Neural crest cell (in vitro differentiated cells): Measurements from ENCODE around the gene LGR6. TPM values are rescaled to one million over a fixed set of nuclear protein-coding genes. Genes with fewer than 3 reads are reported as not detected.

ENCODE experiments used
- DNase-seq: peaks from one replicate; pipeline ENCODE4 v3.0.0; 2021; ENCODE audit warnings: low read depth, mixed read lengths, low spot score
- H3K27ac Mint-ChIP-seq: one replicate; pipeline ENCODE4 v1.8.0; 2021; ENCODE audit warnings: mild to moderate bottlenecking, mixed read lengths; ENCODE audit not compliant: unreplicated experiment
- H3K27me3 Mint-ChIP-seq: 2 replicates; pipeline ENCODE4 v1.8.0; 2021; ENCODE audit warnings: low read depth, mild to moderate bottlenecking, mixed read lengths
- H3K36me3 Mint-ChIP-seq: 2 replicates; pipeline ENCODE4 v1.8.0; 2021; ENCODE audit warnings: low read depth, mild to moderate bottlenecking, mixed read lengths
- H3K4me1 Mint-ChIP-seq: 2 replicates; pipeline ENCODE4 v1.8.0; 2021; ENCODE audit warnings: mixed read lengths
- H3K4me3 Mint-ChIP-seq: one replicate; pipeline ENCODE4 v1.8.0; 2021; ENCODE audit warnings: mild to moderate bottlenecking, mixed read lengths
- H3K9me3 Mint-ChIP-seq: 2 replicates; pipeline ENCODE4 v1.8.0; 2021; ENCODE audit warnings: mixed read lengths
- total RNA-seq: library from RNA; stranded (reverse); gene quantifications from 2 replicates; pipeline ENCODE4 v1.2.1, GENCODE V29; 2021
- TF ChIP-seq, protein P1 (sequence below): fragments of 200-600 bp; sonication (generic); conservative IDR thresholded peaks from 2 replicates; pipeline ENCODE4 v1.5.0; 2021; ENCODE audit warnings: antibody characterized with exemption, mild to moderate bottlenecking

LGR6 gene
- total RNA-seq, 1 donor from 2014 or later = 0.16 TPM

DNA sequence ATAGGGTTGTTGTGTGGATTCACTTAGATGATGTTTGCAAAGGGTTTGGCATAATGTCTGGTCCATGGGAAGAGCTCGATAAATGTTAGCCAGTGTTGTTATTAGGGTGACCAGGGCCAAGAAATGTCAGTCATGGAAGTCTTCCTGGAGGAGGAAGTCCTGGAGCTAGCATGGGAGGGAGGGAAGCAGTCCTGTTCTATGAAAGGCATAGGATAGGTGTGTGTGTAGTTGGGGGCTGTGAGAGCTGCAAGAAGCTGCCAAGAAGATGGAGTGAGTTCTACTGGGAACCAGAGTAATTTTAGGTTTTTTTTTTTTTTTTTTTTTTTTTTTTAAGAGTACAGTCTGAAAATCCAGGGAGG, 4.7 kb downstream of the LGR6 start:
- Mint-ChIP-seq H3K36me3 (no peaks in the 10 kb centered on the region), H3K27ac (peak overlapping the region; percentile 53), H3K9me3 (no peaks in the 10 kb centered on the region), H3K27me3 (peaks cover 47% of the 10 kb centered on the region), H3K4me3 (no peak overlapping the region), H3K4me1 (peaks cover 12% of the 10 kb centered on the region)
- TF ChIP-seq, protein P1, sequence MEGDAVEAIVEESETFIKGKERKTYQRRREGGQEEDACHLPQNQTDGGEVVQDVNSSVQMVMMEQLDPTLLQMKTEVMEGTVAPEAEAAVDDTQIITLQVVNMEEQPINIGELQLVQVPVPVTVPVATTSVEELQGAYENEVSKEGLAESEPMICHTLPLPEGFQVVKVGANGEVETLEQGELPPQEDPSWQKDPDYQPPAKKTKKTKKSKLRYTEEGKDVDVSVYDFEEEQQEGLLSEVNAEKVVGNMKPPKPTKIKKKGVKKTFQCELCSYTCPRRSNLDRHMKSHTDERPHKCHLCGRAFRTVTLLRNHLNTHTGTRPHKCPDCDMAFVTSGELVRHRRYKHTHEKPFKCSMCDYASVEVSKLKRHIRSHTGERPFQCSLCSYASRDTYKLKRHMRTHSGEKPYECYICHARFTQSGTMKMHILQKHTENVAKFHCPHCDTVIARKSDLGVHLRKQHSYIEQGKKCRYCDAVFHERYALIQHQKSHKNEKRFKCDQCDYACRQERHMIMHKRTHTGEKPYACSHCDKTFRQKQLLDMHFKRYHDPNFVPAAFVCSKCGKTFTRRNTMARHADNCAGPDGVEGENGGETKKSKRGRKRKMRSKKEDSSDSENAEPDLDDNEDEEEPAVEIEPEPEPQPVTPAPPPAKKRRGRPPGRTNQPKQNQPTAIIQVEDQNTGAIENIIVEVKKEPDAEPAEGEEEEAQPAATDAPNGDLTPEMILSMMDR = no peak
- DNase-seq = no peak

DNA sequence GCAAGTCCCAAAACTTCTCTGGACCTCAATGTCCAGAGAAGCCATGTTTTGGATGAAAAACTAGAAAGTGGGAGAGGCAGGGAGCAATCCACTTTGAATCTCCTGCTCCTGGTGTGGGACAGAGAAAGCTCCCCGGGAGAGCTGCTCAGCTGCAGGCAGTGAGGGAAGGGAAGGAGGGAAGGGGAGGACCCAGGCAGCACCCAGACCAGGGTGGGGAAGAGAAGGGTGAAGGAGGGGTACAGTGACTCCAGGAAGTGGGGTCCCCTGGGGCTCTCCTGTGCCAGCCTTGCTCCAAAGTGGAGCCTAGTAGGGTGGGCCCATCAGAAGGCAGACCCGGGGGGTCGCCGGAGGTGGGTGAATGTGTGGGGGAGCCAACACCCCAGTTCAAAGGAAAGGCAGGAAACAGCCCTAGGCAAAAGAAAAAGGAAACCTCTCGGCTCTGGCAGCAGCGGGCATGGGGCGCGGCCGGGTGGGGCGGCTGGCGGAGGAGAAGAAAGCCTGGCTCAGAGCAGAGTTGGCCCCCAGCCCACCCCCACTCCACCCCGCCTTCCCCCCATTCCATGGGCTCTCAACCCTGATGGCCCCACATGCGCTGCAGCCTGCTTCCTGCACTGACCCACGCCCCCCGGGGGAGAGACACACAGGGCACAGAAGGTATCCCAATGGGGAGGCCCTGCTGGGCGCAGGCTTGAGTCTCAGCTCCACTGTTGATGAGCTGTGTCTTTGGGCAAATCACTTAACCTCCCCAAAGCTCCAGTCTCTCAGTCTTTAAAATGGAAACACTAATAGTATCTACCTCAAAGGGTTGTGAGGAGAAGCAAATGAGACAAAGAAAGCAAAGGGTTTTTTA, 5.7 kb downstream of the LGR6 start:
- Mint-ChIP-seq H3K4me3 (no peak overlapping the region), H3K9me3 (no peaks in the 10 kb centered on the region), H3K27ac (no peak overlapping the region), H3K4me1 (peaks cover 8% of the 10 kb centered on the region), H3K27me3 (peaks cover 40% of the 10 kb centered on the region), H3K36me3 (no peaks in the 10 kb centered on the region)
- TF ChIP-seq, protein P1 = no peak
- no peak for DNase-seq

DNA sequence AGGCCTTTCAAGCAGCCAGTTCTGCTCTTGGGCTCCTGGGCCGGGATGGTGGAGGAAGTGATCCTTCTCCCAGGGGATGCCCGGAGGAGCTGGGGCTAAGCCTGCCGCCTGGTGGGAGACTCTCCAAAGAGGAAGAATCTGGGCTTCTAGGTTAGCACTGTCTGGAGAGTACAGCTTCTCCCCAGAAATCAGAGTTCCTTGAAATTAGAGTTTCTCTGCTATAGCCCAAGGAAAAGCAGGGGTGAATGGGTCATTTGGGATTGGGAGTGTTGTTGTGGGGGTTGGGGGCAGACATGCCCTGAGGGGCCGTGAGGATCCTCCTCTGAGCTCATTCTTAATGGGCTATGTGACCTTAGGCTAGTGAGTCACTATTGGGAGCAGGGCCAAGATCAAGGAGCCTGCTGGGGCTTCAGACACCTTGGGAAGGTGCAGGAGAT, 6.5 kb downstream of the LGR6 start:
- Mint-ChIP-seq H3K27me3 (peaks cover 31% of the 10 kb centered on the region), H3K36me3 (no peaks in the 10 kb centered on the region), H3K9me3 (no peaks in the 10 kb centered on the region), H3K4me3 (no peak overlapping the region), H3K4me1 (peaks cover 8% of the 10 kb centered on the region), H3K27ac (no peak overlapping the region)
- DNase-seq = no peak
- TF ChIP-seq, protein P1 = no peak

DNA sequence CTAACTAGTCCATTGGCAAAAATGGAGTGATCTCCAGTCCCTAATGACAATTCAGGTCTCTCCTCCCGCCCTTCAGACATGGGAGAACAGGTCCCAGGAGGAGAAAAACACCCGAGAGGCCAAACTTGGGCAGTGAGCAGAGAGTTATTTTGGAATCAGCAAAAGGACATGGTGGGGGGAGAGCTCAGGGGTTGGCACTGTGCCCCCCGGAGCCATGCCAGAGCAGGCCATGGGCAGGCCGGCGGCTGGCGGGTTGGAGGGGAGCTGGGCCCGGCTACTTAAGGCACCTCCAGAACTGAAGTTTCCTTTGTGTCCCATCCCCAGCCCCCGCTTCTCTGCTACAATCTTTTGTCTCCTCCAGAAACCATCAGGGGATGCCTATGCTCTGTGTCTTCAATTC, 7.1 kb downstream of the LGR6 start:
- Mint-ChIP-seq H3K36me3 (no peaks in the 10 kb centered on the region), H3K4me1 (peaks cover 8% of the 10 kb centered on the region), H3K27me3 (peaks cover 26% of the 10 kb centered on the region), H3K9me3 (no peaks in the 10 kb centered on the region), H3K4me3 (no peak overlapping the region), H3K27ac (no peak overlapping the region)
- TF ChIP-seq, protein P1 = no peak
- no peak for DNase-seq

DNA sequence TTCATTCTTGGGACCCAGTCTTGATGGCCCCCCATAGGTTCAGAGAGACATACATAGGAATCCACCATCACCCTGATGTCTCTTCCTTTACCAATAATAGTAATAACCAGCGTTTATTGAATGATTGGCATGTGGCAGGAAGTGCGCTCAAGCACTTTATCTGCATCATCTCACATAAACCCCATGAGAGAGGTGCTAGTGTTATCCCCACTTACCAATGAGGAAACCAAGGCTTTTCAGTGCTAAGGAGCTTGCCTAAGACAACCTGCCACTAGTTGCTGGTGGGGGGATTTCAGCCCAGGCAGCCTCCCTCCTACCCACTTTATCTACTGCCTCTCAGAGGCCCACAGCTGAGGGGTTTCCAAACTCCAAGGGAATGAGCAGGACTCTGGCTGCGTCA, 7.7 kb downstream of the LGR6 start:
- no peak overlapping the region for H3K27ac Mint-ChIP-seq
- peaks cover 8% of the 10 kb centered on the region for H3K4me1 Mint-ChIP-seq
- no peak for DNase-seq
- H3K27me3 Mint-ChIP-seq = peaks cover 20% of the 10 kb centered on the region
- TF ChIP-seq, protein P1 = no peak
- H3K36me3 Mint-ChIP-seq = no peaks in the 10 kb centered on the region
- no peak overlapping the region for H3K4me3 Mint-ChIP-seq
- H3K9me3 Mint-ChIP-seq = no peaks in the 10 kb centered on the region
